Left lung (tissue), 10 donors: Measurements from ENCODE around the gene FAM221B. TPM values are rescaled to one million over a fixed set of nuclear protein-coding genes. Genes with fewer than 3 reads are reported as not detected.

Experiments
- ATAC-seq: fragments of 200-7000 bp; cut with Tn5 transposase; one replicate; pipeline ENCODE4 v1.9.1; 2020; ENCODE audit warnings: moderate library complexity
- DNase-seq, 4 donors: peaks; one replicate each; pipeline ENCODE4 v3.0.0-alpha.2; 2013 to 2020
- H3K27ac ChIP-seq, 2 donors: fragments of 200-600 bp; sonication (generic) in 1 of 2; one replicate each; pipeline versions ENCODE4 v1.5.0 to v1.8.0; 2020 to 2021
- H3K27me3 ChIP-seq, 2 donors: fragments of 200-600 bp; sonication (generic) in 1 of 2; one replicate each; pipeline versions ENCODE4 v1.5.0 to v1.8.0; 2020 to 2021
- H3K36me3 ChIP-seq, 2 donors: fragments of 200-600 bp; sonication (generic) in 1 of 2; one replicate each; pipeline versions ENCODE4 v1.5.0 to v1.8.0; 2020 to 2021
- H3K4me1 ChIP-seq, 2 donors: fragments of 200-600 bp; one replicate each; pipeline ENCODE4 v1.8.0; 2021
- H3K4me3 ChIP-seq, 2 donors: fragments of 200-600 bp; sonication (generic) in 1 of 2; one replicate each; pipeline versions ENCODE4 v1.5.0 to v1.8.0; 2020 to 2021; ENCODE audit warnings: mild to moderate bottlenecking in 1 of 2
- H3K9me3 ChIP-seq, 2 donors: fragments of 200-600 bp; sonication (generic) in 1 of 2; one replicate each; pipeline versions ENCODE4 v1.5.0 to v1.8.0; 2020 to 2021
- intact Hi-C, 2 donors: fragments of 100-400 bp; cut with DNase I; formaldehyde crosslinking; loops; one replicate each; pipeline versions ENCODE4 v1.11.2 to v1.14.2; 2022
- polyA plus RNA-seq, 6 donors: library from polyadenylated mRNA; unstranded; fragments of 120-200 nt; gene quantifications; one replicate each; pipeline ENCODE4 v1.2.1, GENCODE V29; 2013; ENCODE audit not compliant: insufficient read length in 6 of 6
- total RNA-seq, 2 donors: library from RNA; stranded (reverse); fragmentation: NEBNext Ultra II Directional; extraction: Animal tissue kit (Norgen Biotek cat#: 25700); gene quantifications; one replicate each; pipeline ENCODE4 v1.2.1, GENCODE V29; 2021
- TF ChIP-seq, protein P1 (sequence below), 2 donors: fragments of 200-600 bp; sonication (generic) in 1 of 2; IDR thresholded peaks; one replicate each; pipeline versions ENCODE4 v1.5.0 to v1.8.0; 2021; ENCODE audit warnings: antibody characterized with exemption in 2 of 2
- donor health status: DM: no; HTN: yes; CAD: no.
- donor health status: DM: no; HTN: no; CAD: no.

Gene FAM221B
- total and polyA plus RNA-seq, 8 donors, result 0.24 to 0.90 (median 0.39) TPM; not detected in 2

DNA sequence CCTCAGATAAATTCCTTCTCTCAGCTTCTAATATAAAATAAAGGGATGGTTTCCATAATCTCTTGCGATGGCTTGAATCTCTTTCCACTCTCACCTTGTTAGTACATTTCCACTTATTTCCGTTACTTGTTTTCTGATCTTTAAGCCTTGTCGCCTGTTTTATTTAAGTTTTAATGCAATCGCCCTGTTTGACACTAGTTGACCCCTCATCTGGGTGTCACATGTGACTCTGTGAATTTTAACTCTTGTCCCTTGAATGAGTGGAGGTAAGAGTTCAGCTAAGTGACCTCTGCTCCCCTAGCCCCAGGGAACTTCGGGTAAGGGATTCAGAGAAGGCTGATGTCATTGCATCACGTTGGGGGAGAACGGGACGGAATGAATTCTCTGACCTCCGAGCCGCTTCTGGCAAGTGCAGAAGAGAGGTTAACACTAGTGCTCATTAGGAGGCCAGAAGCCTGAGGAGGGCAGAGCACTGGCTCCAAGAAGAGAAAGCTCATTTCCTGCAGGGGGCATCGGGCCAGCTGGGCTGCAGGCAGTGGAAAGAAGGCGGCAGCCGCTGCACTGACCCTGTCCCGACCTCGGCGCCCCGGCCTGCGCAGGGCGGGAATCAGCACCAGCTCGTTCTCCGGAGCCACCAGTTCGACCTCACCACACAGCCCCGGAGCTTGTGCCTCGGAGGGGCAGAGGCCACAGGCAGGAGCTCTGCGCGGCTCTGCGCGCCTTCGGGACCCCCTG is 14.3 kb downstream of the FAM221B start:
- DNase-seq (peak in 3 of 4 donors; percentile 30 to 67 (median 64)), ATAC-seq (peak; percentile 55)
- peaks cover 0 to 5% of the 10 kb centered on the region in 2 donors for H3K36me3 ChIP-seq
- no peaks in the 10 kb centered on the region for H3K27me3 ChIP-seq
- peak overlapping the region; percentile 95 to 97 for H3K27ac ChIP-seq
- TF ChIP-seq, protein P1, sequence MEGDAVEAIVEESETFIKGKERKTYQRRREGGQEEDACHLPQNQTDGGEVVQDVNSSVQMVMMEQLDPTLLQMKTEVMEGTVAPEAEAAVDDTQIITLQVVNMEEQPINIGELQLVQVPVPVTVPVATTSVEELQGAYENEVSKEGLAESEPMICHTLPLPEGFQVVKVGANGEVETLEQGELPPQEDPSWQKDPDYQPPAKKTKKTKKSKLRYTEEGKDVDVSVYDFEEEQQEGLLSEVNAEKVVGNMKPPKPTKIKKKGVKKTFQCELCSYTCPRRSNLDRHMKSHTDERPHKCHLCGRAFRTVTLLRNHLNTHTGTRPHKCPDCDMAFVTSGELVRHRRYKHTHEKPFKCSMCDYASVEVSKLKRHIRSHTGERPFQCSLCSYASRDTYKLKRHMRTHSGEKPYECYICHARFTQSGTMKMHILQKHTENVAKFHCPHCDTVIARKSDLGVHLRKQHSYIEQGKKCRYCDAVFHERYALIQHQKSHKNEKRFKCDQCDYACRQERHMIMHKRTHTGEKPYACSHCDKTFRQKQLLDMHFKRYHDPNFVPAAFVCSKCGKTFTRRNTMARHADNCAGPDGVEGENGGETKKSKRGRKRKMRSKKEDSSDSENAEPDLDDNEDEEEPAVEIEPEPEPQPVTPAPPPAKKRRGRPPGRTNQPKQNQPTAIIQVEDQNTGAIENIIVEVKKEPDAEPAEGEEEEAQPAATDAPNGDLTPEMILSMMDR (IDR thresholded peaks at IDR 0.05), result peak in 1 of 2 donors; percentile 25
- intact Hi-C loops, result no loop called here
- H3K4me3 ChIP-seq, result peak overlapping the region; percentile 86 to 88
- H3K4me1 ChIP-seq, result peaks cover 17 to 26% of the 10 kb centered on the region in 2 donors
- H3K9me3 ChIP-seq, result no peaks in the 10 kb centered on the region

DNA sequence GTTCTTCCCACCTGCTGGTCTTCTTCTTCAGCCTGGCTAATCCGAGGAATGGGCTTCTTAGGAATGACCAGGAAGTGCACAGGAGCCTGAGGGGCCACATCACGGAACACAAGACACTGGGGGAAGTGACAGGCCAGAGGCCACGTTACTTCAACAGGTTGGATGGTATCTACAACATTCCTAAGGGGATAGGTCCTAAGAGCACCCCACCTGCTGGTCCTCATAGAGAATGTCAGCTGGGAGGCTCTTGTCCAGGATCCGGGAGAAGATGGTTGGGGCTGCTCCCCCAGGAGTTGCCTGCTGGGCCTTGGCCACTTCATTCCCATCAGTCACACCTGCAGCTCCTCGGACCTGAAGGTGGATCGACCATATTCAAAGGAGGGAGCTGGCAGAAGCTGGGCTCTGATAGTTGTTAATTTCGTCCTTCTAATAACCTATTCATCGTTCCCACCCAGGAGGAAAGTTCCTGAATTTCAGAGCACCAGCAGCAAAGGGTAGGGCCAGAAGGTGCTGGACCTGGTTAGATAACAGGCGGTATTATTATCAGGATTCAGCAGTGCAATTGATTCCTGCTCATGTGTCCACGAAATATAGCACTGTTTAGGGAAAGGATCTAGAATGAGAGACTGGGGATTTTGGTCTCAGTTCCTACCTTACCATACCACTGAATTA is 15.0 kb downstream of the FAM221B start:
- Histone ChIP-seq H3K27ac (peak overlapping the region; percentile 95 to 97), H3K4me1 (peaks cover 17 to 26% of the 10 kb centered on the region in 2 donors), H3K36me3 (peaks cover 0 to 10% of the 10 kb centered on the region in 2 donors), H3K9me3 (no peaks in the 10 kb centered on the region), H3K4me3 (peak overlapping the region in 1 of 2 donors; percentile 86), H3K27me3 (no peaks in the 10 kb centered on the region)
- TF ChIP-seq, protein P1 (IDR thresholded peaks at IDR 0.05), result no peak
- intact Hi-C loops, result no loop called here
- ATAC-seq, result no peak
- no peak for DNase-seq

DNA sequence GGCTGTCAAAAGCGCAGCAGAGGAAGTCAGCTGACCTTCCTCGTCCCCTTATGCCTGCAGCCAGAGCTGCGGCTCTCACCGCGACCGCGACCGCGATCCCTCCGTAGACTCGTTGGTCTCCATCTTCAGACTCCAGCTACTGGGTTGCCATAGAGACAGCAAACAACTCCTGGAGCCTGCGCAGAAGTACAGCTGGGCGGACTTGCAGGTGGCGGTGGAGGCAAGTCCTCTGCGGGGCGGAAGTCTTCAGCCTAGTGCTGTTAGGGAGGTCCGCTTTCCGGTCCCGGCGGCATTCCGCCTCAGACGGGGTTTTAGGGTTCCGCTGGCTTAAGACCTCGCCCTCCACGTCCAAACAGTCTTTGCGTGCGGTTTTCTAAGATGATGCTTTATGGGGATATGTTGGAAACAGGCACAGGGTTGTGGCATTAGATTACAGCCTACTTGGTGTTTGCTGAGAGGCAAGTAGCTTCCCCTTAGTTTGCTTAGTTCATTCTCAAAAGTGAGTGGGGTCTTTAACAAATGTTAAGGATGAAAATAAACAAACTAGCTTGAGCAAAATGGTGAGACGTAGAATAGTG is 16.4 kb downstream of the FAM221B start, which contains the start of gene SPAG8:
Gene SPAG8, minus strand, starts transcription at position 238 of the 578 bp plus-strand sequence. Its CDS starts 115 bp downstream, at position 123.
- peak; percentile 69 for ATAC-seq
- Histone ChIP-seq H3K27ac (peak within 1 kb of the TSS; percentile 54 to 69), H3K27me3 (no peaks in the 10 kb centered on the region), H3K4me3 (peak within 1 kb of the TSS; percentile 37 to 42), H3K9me3 (no peaks in the 10 kb centered on the region), H3K4me1 (peaks cover 17 to 26% of the 10 kb centered on the region in 2 donors), H3K36me3 (peaks cover 0 to 16% of the 10 kb centered on the region in 2 donors)
- intact Hi-C loops, result no loop called here
- peak; percentile 88 to 96 (median 95) for DNase-seq
- TF ChIP-seq, protein P1 (IDR thresholded peaks at IDR 0.05), result no peak

DNA sequence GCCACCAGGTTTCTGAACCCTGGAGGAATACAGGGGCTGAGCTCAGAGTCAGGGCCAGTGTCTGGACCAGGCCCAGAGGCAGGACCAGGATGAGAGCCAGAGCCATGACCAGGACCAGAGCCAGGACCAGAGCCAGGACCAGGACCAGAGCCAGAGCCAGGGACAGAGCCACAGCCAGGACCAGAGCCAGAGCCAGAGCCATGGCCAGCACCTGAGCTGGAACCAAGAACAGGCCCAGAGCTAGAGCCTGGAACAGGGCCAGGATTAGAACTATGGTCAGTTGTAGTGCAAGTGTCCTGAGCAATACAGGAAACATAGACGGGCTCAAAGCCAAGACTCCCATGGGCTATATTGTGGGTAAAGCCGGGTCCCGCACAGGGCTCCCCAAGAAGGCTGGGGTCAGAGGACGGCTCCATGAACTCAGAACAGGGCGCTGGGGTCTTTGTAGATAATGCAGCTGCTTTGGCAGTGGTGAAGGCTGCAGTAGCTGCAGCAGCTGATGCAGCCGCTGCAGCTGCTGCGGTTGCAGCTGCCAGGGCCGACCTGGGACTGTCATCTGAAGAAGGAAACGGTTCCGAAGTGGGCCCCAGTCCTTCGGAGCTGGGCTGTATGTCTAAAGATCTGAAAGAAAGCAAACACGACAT is 17.0 kb downstream of the FAM221B start:
- Histone ChIP-seq H3K4me1 (peaks cover 17 to 26% of the 10 kb centered on the region in 2 donors), H3K36me3 (peaks cover 0 to 21% of the 10 kb centered on the region in 2 donors), H3K27ac (peak overlapping the region; percentile 54 to 69), H3K4me3 (peak overlapping the region; percentile 37 to 42), H3K27me3 (no peaks in the 10 kb centered on the region), H3K9me3 (no peaks in the 10 kb centered on the region)
- intact Hi-C loops, result no loop called here
- no peak for ATAC-seq
- DNase-seq, result no peak
- TF ChIP-seq, protein P1 (IDR thresholded peaks at IDR 0.05), result no peak
